IPS-NIHi11 (cell line): Measurements from ENCODE around the gene SPARC.
"Not testable (repeated sequence)": the region's sequence is repeated elsewhere in the genome, so short reads cannot be mapped to it uniquely, and the experiment has no call there.

ENCODE experiments used
- DNase-seq: peaks from one replicate; pipeline ENCODE4 v3.0.0; 2012; ENCODE audit warnings: mixed read lengths, low spot score

Gene SPARC

GRCh38 chr5:151686674-151687407, at the start of gene SPARC:
SPARC (minus strand) TSS chr5:151686915; CDS start chr5:151676188, 10,727 bp downstream.
- peak; percentile 76 for DNase-seq

- DNase-seq = no peak
Measured at GRCh38 chr5:151735646-151736045, 48.9 kb upstream of the SPARC start.

- no peak for DNase-seq
Measured at GRCh38 chr5:151734064-151734408, 47.3 kb upstream of the SPARC start.

GRCh38 chr5:151733358-151734063, 46.8 kb upstream of the SPARC start:
- DNase-seq = no peak

- DNase-seq = no peak
Measured at GRCh38 chr5:151730381-151730780, 43.7 kb upstream of the SPARC start.

GRCh38 chr5:151729597-151729996, 42.9 kb upstream of the SPARC start:
- DNase-seq = not testable (repeated sequence)

- no peak for DNase-seq
Measured at GRCh38 chr5:151724360-151724759, 37.6 kb upstream of the SPARC start.

- no peak for DNase-seq
Measured at GRCh38 chr5:151722546-151722945, 35.8 kb upstream of the SPARC start.

GRCh38 chr5:151721812-151722391, 35.2 kb upstream of the SPARC start:
- DNase-seq = no peak

- no peak for DNase-seq
Measured at GRCh38 chr5:151721087-151721646, 34.5 kb upstream of the SPARC start.

- DNase-seq = no peak
Measured at GRCh38 chr5:151720215-151720614, 33.5 kb upstream of the SPARC start.

- DNase-seq = no peak
Measured at GRCh38 chr5:151719228-151720000, 32.7 kb upstream of the SPARC start.

GRCh38 chr5:151718646-151719045, 31.9 kb upstream of the SPARC start:
- DNase-seq = no peak

GRCh38 chr5:151718153-151718552, 31.4 kb upstream of the SPARC start:
- no peak for DNase-seq

- no peak for DNase-seq
Measured at GRCh38 chr5:151717416-151717815, 30.7 kb upstream of the SPARC start.

GRCh38 chr5:151709109-151709735, 22.5 kb upstream of the SPARC start:
- DNase-seq = no peak

- no peak for DNase-seq
Measured at GRCh38 chr5:151708126-151708525, 21.4 kb upstream of the SPARC start.

GRCh38 chr5:151707567-151707966, 20.9 kb upstream of the SPARC start:
- DNase-seq = no peak

GRCh38 chr5:151706906-151707305, 20.2 kb upstream of the SPARC start:
- DNase-seq = no peak

- DNase-seq = no peak
Measured at GRCh38 chr5:151703780-151704179, 17.1 kb upstream of the SPARC start.

GRCh38 chr5:151703227-151703626, 16.5 kb upstream of the SPARC start:
- DNase-seq = no peak

GRCh38 chr5:151700820-151701219, 14.1 kb upstream of the SPARC start:
- no peak for DNase-seq
